Thyroid gland (tissue), 4 donors: ENCODE data around the gene BNC1.

ENCODE experiments used
- CTCF ChIP-seq, 6 experiments: fragments of 200-600 bp in 3 of 6; fragments of 450-650 bp in 3 of 6; sonication (generic) in 3 of 6; IDR thresholded peaks; one replicate each; pipeline ENCODE4 v1.5.1; 2016 to 2019; ENCODE audit warnings: antibody characterized with exemption in 6 of 6, mild to moderate bottlenecking in 2 of 6, inconsistent platforms in 1 of 6, moderate library complexity in 1 of 6
- POLR2A ChIP-seq, 2 donors: fragments of 450-650 bp; IDR thresholded peaks; one replicate each; pipeline ENCODE4 v1.6.1; 2017; ENCODE audit warnings: antibody characterized with exemption in 2 of 2, mild to moderate bottlenecking in 2 of 2, moderate library complexity in 1 of 2

- TF ChIP-seq POLR2A (IDR thresholded peaks at IDR 0.05), result no peak
- TF ChIP-seq CTCF (IDR thresholded peaks at IDR 0.05), result no peak
These were observed 1.6 kb upstream of the BNC1 start for GRCh38 chr15:83285979-83286553.
